ENCODE data around the gene NUP42. TPM values are rescaled to one million over a fixed set of nuclear protein-coding genes. Genes with fewer than 3 reads are reported as not detected.
A peak's percentile ranks its signal among the peaks of the same experiment; 100 is the strongest.
"Not testable (repeated sequence)": the region's sequence is repeated elsewhere in the genome, so short reads cannot be mapped to it uniquely, and the experiment has no call there.

The NUP42 gene
- total and polyA plus RNA-seq, 9 of the 15 experiments (the other 6 are each of a cell fraction or from before 2014, with no cell fraction given), result 41.8 to 86.4 (median 71.2) TPM

- H3K27me3 ChIP-seq (ENCODE audit: control insufficient read depth in 2 of 2, insufficient read depth in 2 of 2, low read length in 2 of 2), result no peaks in the 10 kb centered on the region
- H3K9ac ChIP-seq (ENCODE audit: insufficient read depth in 1 of 2, low read depth in 2 of 2, low read length in 2 of 2), result no peak overlapping the region
- intact Hi-C loops (cut with micrococcal nuclease) (no loop called here), in situ Hi-C loops (cut with MboI) (no loop called here)
- no TSS peak for BruUV-seq (replicated peaks)
- H3K4me3 ChIP-seq, result no peak overlapping the region
- H3K9me1 ChIP-seq (ENCODE audit: control insufficient read depth, insufficient read depth, low read length), result no peaks in the 10 kb centered on the region
- no peak overlapping the region for H2AFZ ChIP-seq (ENCODE audit: low read depth, low read length)
- H3K9me3 ChIP-seq (replicated peaks; ENCODE audit: control insufficient read depth, insufficient read depth, low read depth, low read length), result no peaks in the 10 kb centered on the region
- DNase-seq (ENCODE audit: extremely low read depth in 1 of 4, low spot score in 3 of 4), result no peak
- no peaks in the 10 kb centered on the region for H3K36me3 ChIP-seq (ENCODE audit: control insufficient read depth, insufficient read depth, low read length)
- FAIRE-seq, result no peak
- TF ChIP-seq PRDM10 (IDR thresholded peaks at IDR 0.05; ENCODE audit: partially characterized antibody) (peak; percentile 7), NFIC (IDR thresholded peaks at IDR 0.05) (0 out of 2 replicates have a peak, but pooled peaks have one; percentile 20), NR2C1 (IDR thresholded peaks at IDR 0.05) (peak; percentile 30; the same call in 1 of the 2 replicates), NR2C1 (tag; IDR thresholded peaks at IDR 0.05) (no peak), BACH1 (tag; IDR thresholded peaks at IDR 0.05) (no peak), SMAD4 (CRISPR knock-in tag; conservative IDR thresholded peaks at IDR 0.05) (no peak), NR2C2 (CRISPR knock-in tag; IDR thresholded peaks at IDR 0.05) (no peak), NR2C2 (tag; IDR thresholded peaks at IDR 0.05) (peak; percentile 29; the same call in 1 of the 2 replicates)
- WGBS (ENCODE audit: insufficient coverage, low coverage, missing lambda C conversion rate), result 10% methylated on average over 5 of the region's 5 CpGs
- no peak overlapping the region for H3K27ac ChIP-seq (ENCODE audit: extremely low read depth, low read depth, low read length)
- ATAC-seq, result no peak
- peaks cover 0 to 11% of the 10 kb centered on the region in 2 experiments; a peak in 3 of 5 replicates for H3K4me1 ChIP-seq (replicated peaks in 1 of 2; ENCODE audit: control insufficient read depth in 2 of 2, insufficient read depth in 2 of 2, low read length in 2 of 2)
- ChIA-PET POLR2A (interaction anchor here (0.5 to 1.5 kb wide), 4 partner anchors 8 to 377 kb away, joined by 3 to 5 read pairs (median 3); no protein-coding TSS in a partner anchor), CTCF (ENCODE audit: low intra/inter-chr PET ratio) (no interaction called here)
- no peaks in the 10 kb centered on the region for H3K79me2 ChIP-seq (ENCODE audit: control insufficient read depth, insufficient read depth, low read length)
- H4K20me1 ChIP-seq (replicated peaks; ENCODE audit: control insufficient read depth, insufficient read depth, low read length), result no peaks in the 10 kb centered on the region; the same call in 1 of the 2 replicates
- H3K4me2 ChIP-seq (ENCODE audit: insufficient read depth, low read length), result no peak overlapping the region
These were observed 40.7 kb downstream of the NUP42 start for GRCh38 chr7:23222439-23223030.

GRCh38 chr7:23224364-23224763 lies 42.5 kb downstream of the NUP42 start:
- H3K79me2 ChIP-seq (ENCODE audit: control insufficient read depth, insufficient read depth, low read length); H3K27ac ChIP-seq (ENCODE audit: extremely low read depth, low read depth, low read length); CTCF ChIA-PET (ENCODE audit: low intra/inter-chr PET ratio); DNase-seq (ENCODE audit: extremely low read depth in 1 of 4, low spot score in 3 of 4); H3K9ac ChIP-seq (ENCODE audit: insufficient read depth in 1 of 2, low read depth in 2 of 2, low read length in 2 of 2); H3K27me3 ChIP-seq (ENCODE audit: control insufficient read depth in 2 of 2, insufficient read depth in 2 of 2, low read length in 2 of 2); intact Hi-C loops (cut with micrococcal nuclease); H3K9me3 ChIP-seq (replicated peaks; ENCODE audit: control insufficient read depth, insufficient read depth, low read depth, low read length); FAIRE-seq; POLR2A ChIA-PET; H3K4me3 ChIP-seq; H3K36me3 ChIP-seq (ENCODE audit: control insufficient read depth, insufficient read depth, low read length); in situ Hi-C loops (cut with MboI); BruUV-seq (replicated peaks); H4K20me1 ChIP-seq (replicated peaks; ENCODE audit: control insufficient read depth, insufficient read depth, low read length); H3K9me1 ChIP-seq (ENCODE audit: control insufficient read depth, insufficient read depth, low read length); H3K4me2 ChIP-seq (ENCODE audit: insufficient read depth, low read length); H2AFZ ChIP-seq (ENCODE audit: low read depth, low read length); ATAC-seq: not testable (repeated sequence)
- H3K4me1 ChIP-seq (replicated peaks in 1 of 2; ENCODE audit: control insufficient read depth in 2 of 2, insufficient read depth in 2 of 2, low read length in 2 of 2), result peaks cover 0 to 11% of the 10 kb centered on the region in 2 experiments; a peak in 3 of 5 replicates
- 29% methylated on average over 4 of the region's 4 CpGs for WGBS (ENCODE audit: insufficient coverage, low coverage, missing lambda C conversion rate)
